Cardiac muscle cell (in vitro differentiated cells and primary cell): Measurements from ENCODE around the gene STING1. TPM values are rescaled to one million over a fixed set of nuclear protein-coding genes. Genes with fewer than 3 reads are reported as not detected.
A peak's percentile ranks its signal among the peaks of the same experiment; 100 is the strongest.

Experiments
- DNase-seq, 2 donors: peaks; one replicate each; pipeline versions ENCODE4 v3.0.0 to v3.0.0-alpha.2; 2010 to 2017; ENCODE audit warnings: low read depth in 1 of 2, low spot score in 1 of 2
- H3K27ac ChIP-seq: fragments of 200-600 bp; sonication (generic); 2 replicates; pipeline ENCODE4 v1.5.1; 2016
- H3K27me3 ChIP-seq: fragments of 200-600 bp; sonication (generic); 2 replicates; pipeline ENCODE4 v1.6.0; 2016; ENCODE audit warnings: control low read depth
- H3K36me3 ChIP-seq: fragments of 200-600 bp; sonication (generic); 2 replicates; pipeline ENCODE4 v1.5.1; 2016; ENCODE audit warnings: control low read depth
- H3K4me1 ChIP-seq: fragments of 200-600 bp; sonication (generic); 2 replicates; pipeline ENCODE4 v1.8.1; 2017; ENCODE audit warnings: low read depth, mild to moderate bottlenecking, mixed run types
- H3K4me3 ChIP-seq: fragments of 200-600 bp; sonication (generic); 2 replicates; pipeline ENCODE4 v1.5.1; 2016; ENCODE audit warnings: mild to moderate bottlenecking
- H3K9me3 ChIP-seq: fragments of 200-600 bp; sonication (generic); 2 replicates; pipeline ENCODE4 v1.5.1; 2017; ENCODE audit warnings: low read depth, mild to moderate bottlenecking, control low read depth
- CTCF ChIP-seq: IDR thresholded peaks from 2 replicates; pipeline ENCODE4 v1.5.1; 2012; ENCODE audit warnings: low read depth, mild to moderate bottlenecking, low read length
- polyA plus RNA-seq: library from polyadenylated mRNA; unstranded; fragments of >200 nt; fragmentation: Nextera tagmentation; extraction: Ambion mirVana; gene quantifications from 2 replicates; pipeline ENCODE4 v1.2.1, GENCODE V29; 2016
- total RNA-seq: library from RNA; depleted of rRNA; stranded (reverse); fragments of >200 nt; gene quantifications from 2 replicates; pipeline ENCODE4 v1.2.3, GENCODE V29; 2016

Gene STING1
- total and polyA plus RNA-seq, 2 experiments from 2014 or later: 69.0 to 79.2 TPM

GRCh38 chr5:139495638-139496435 lies 13.3 kb upstream of the STING1 start:
- TF ChIP-seq CTCF: no peak
- Histone ChIP-seq H3K4me1 (peaks cover 24% of the 10 kb centered on the region), H3K36me3 (no peaks in the 10 kb centered on the region), H3K27me3 (no peaks in the 10 kb centered on the region), H3K9me3 (no peaks in the 10 kb centered on the region), H3K4me3 (no peak overlapping the region), H3K27ac (no peak overlapping the region)
- DNase-seq: peak in 1 of 2 donors; percentile 49

- no peaks in the 10 kb centered on the region for H3K27me3 ChIP-seq
- no peak overlapping the region for H3K27ac ChIP-seq
- no peaks in the 10 kb centered on the region for H3K9me3 ChIP-seq
- peak in 1 of 2 donors; percentile 83 for DNase-seq
- no peaks in the 10 kb centered on the region for H3K36me3 ChIP-seq
- H3K4me1 ChIP-seq: peaks cover 24% of the 10 kb centered on the region
- H3K4me3 ChIP-seq: no peak overlapping the region
- TF ChIP-seq CTCF: no peak
These were observed 12.3 kb upstream of the STING1 start for GRCh38 chr5:139494832-139495231.

- Histone ChIP-seq H3K36me3 (no peaks in the 10 kb centered on the region), H3K4me3 (no peak overlapping the region), H3K9me3 (no peaks in the 10 kb centered on the region), H3K27me3 (no peaks in the 10 kb centered on the region), H3K4me1 (peaks cover 24% of the 10 kb centered on the region), H3K27ac (no peak overlapping the region)
- DNase-seq: no peak
- TF ChIP-seq CTCF: no peak
These were observed 11.7 kb upstream of the STING1 start for GRCh38 chr5:139494256-139494655.

GRCh38 chr5:139492700-139493192 lies 10.2 kb upstream of the STING1 start:
- DNase-seq: peak; percentile 44 to 50
- H3K27me3 ChIP-seq: no peaks in the 10 kb centered on the region
- peaks cover 24% of the 10 kb centered on the region for H3K4me1 ChIP-seq
- H3K9me3 ChIP-seq: no peaks in the 10 kb centered on the region
- peak overlapping the region; percentile 90 for H3K27ac ChIP-seq
- no peak for TF ChIP-seq CTCF
- no peak overlapping the region for H3K4me3 ChIP-seq
- H3K36me3 ChIP-seq: no peaks in the 10 kb centered on the region

- H3K9me3 ChIP-seq: no peaks in the 10 kb centered on the region
- no peaks in the 10 kb centered on the region for H3K27me3 ChIP-seq
- no peak for TF ChIP-seq CTCF
- H3K27ac ChIP-seq: no peak overlapping the region
- no peaks in the 10 kb centered on the region for H3K36me3 ChIP-seq
- DNase-seq: no peak
- no peak overlapping the region for H3K4me3 ChIP-seq
- peaks cover 16% of the 10 kb centered on the region for H3K4me1 ChIP-seq
These were observed 5.7 kb upstream of the STING1 start for GRCh38 chr5:139488260-139488659.
